ENCODE data around the gene CYP39A1. TPM values are rescaled to one million over a fixed set of nuclear protein-coding genes. Genes with fewer than 3 reads are reported as not detected.

Gene CYP39A1
- total RNA-seq, 4 donors from 2014 or later = 7.6 to 55.9 (median 23.2) TPM

GRCh38 chr6:46500382-46500781 lies 152.2 kb downstream of the CYP39A1 start:
- no peak for ATAC-seq
- Histone ChIP-seq H3K9me3 (no peaks in the 10 kb centered on the region), H3K27me3 (no peaks in the 10 kb centered on the region), H3K27ac (peak overlapping the region in 2 of 4 donors; percentile 6 to 42), H3K4me1 (peaks cover 0 to 43% (median 2%) of the 10 kb centered on the region in 3 donors), H3K4me3 (no peak overlapping the region), H3K36me3 (no peaks in the 10 kb centered on the region)
- TF ChIP-seq POLR2A (IDR thresholded peaks at IDR 0.05) = no peak
- TF ChIP-seq CTCF (IDR thresholded peaks at IDR 0.05) = no peak
- TF ChIP-seq EP300 (IDR thresholded peaks at IDR 0.05) = no peak
- TF ChIP-seq POLR2AphosphoS5 (IDR thresholded peaks at IDR 0.05) = no peak

Other genes with a start within 250 kb of the CYP39A1 start
- 100 to 1,000 TPM in 2 of 4 donors, 10 to 100 TPM in 2; 46.9 to 289 (median 171) TPM for gene RCAN2, start 161.4 kb downstream of the CYP39A1 start, total RNA-seq
- 10 to 100 TPM in 3 of 4 donors, 1 to 10 TPM in 1; 7.8 to 82.2 (median 47.3) TPM for gene SLC25A27, start 157 bp upstream of the CYP39A1 start, total RNA-seq
- gene TDRD6, start 35.1 kb upstream of the CYP39A1 start, total RNA-seq = 1 to 10 TPM in 2 of 4 donors, under 1 TPM in 2; 0.15 to 5.1 (median 2.0) TPM
- gene PLA2G7, start 82.6 kb upstream of the CYP39A1 start, total RNA-seq = not detected
- under 1 TPM in 1 of 4 donors, not detected in 3; 0.15 TPM for gene ANKRD66, start 94.1 kb upstream of the CYP39A1 start, total RNA-seq
- gene MEP1A, start 140.6 kb upstream of the CYP39A1 start, total RNA-seq = not detected

All from gastroesophageal sphincter (tissue), 4 donors.